Upper lobe of left lung (tissue), 4 donors: ENCODE data around the gene PLXNA2.

Experiments used
- CTCF ChIP-seq, 6 experiments: fragments of 450-650 bp in 4 of 6; fragments of 200-600 bp in 2 of 6; sonication (generic) in 2 of 6; IDR thresholded peaks; one replicate each; pipeline ENCODE4 v1.5.1; 2016 to 2019; ENCODE audit warnings: antibody characterized with exemption in 6 of 6
- POLR2A ChIP-seq, 4 donors: fragments of 450-650 bp; IDR thresholded peaks; one replicate each; pipeline ENCODE4 v1.5.1; 2016 to 2017; ENCODE audit warnings: antibody characterized with exemption in 4 of 4, mild to moderate bottlenecking in 2 of 4

- TF ChIP-seq POLR2A (IDR thresholded peaks at IDR 0.05) (no peak), CTCF (IDR thresholded peaks at IDR 0.05) (peak in 3 of 6 experiments; percentile 25 to 33 (median 27))
Measured at GRCh38 chr1:207981976-207982375, 262.2 kb downstream of the PLXNA2 start.
